ENCODE data around the gene ASTN2.

ASTN2 gene

DNA sequence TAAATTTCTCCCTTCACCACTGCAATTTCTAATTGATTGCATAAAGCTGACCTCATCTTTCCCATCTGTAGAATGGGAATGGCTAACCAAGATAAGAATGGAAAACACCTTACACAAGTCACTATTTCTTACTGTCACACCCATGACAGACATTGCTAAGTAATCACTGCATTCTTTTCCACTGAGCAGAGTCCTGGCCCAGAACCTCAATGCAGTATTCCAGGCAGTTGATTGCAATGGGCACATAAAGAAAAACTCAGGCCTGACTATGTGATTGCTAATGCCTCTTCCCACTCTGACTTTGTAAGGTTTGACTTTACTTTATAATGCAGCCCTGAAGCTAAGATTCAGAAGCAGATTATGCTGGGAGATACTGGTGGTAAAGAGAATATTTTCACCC, 698.4 kb downstream of the ASTN2 start:
- no peaks in the 10 kb centered on the region for H3K4me1 Mint-ChIP-seq (ENCODE audit: low read depth in 2 of 2)
- no peak for DNase-seq
- peaks cover 0 to 7% of the 10 kb centered on the region in 2 donors for H3K27me3 Mint-ChIP-seq
- no peak overlapping the region for H3K4me3 Mint-ChIP-seq
- no peak for ATAC-seq (replicated peaks)
- no peaks in the 10 kb centered on the region for H3K9me3 Mint-ChIP-seq
- H3K36me3 Mint-ChIP-seq (ENCODE audit: insufficient read depth) = no peaks in the 10 kb centered on the region
- no peak overlapping the region for H3K27ac Mint-ChIP-seq

DNA sequence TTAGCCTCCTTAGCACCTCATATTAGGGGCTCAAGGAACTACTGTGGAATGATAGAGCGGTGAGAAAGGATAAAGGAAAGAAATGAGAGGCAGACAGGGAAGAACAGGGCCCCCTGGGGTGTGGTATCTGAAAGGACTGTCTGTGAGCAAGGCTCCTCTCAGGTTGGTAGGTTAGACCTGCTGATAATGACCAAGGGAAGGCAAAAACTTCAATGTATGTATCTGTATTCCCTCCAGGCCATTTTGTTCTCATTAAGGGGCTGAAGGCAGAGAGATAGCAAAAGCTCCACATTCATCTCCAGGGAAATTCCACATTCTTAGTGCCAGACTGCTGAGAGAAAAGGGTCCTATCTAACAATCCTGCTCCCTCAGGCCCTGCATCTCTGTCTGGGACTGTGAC, 699.1 kb downstream of the ASTN2 start:
- H3K27me3 Mint-ChIP-seq = peaks cover 0 to 7% of the 10 kb centered on the region in 2 donors
- H3K4me1 Mint-ChIP-seq (ENCODE audit: low read depth in 2 of 2) = no peaks in the 10 kb centered on the region
- ATAC-seq (replicated peaks) (no peak), DNase-seq (no peak)
- no peaks in the 10 kb centered on the region for H3K36me3 Mint-ChIP-seq (ENCODE audit: insufficient read depth)
- no peak overlapping the region for H3K27ac Mint-ChIP-seq
- no peaks in the 10 kb centered on the region for H3K9me3 Mint-ChIP-seq
- H3K4me3 Mint-ChIP-seq = no peak overlapping the region

DNA sequence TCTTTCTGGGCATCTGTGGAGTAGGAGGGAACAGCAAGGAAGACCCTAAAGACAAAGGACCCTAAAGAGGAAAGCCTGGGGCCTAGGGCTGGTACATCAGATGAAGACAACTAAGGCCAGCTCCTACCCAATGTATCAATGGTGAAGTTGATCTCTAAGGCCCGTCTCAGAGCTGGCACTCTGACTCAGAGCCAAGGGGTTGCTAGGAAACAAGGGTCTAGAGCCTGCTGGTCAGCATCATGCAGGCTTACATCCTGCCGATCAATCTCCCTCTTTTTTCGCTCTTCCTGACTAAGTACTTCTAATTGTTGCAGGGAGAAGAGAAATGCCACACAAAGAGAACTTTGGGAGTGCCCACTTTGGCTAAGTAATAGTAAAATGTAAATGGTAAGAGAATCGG, 701.6 kb downstream of the ASTN2 start:
- Mint-ChIP-seq H3K27me3 (no peaks in the 10 kb centered on the region), H3K4me3 (no peak overlapping the region), H3K4me1 (ENCODE audit: low read depth in 2 of 2) (peaks cover 0 to 4% of the 10 kb centered on the region in 2 donors), H3K27ac (no peak overlapping the region), H3K36me3 (ENCODE audit: insufficient read depth) (no peaks in the 10 kb centered on the region), H3K9me3 (no peaks in the 10 kb centered on the region)
- ATAC-seq (replicated peaks) (no peak), DNase-seq (no peak)

DNA sequence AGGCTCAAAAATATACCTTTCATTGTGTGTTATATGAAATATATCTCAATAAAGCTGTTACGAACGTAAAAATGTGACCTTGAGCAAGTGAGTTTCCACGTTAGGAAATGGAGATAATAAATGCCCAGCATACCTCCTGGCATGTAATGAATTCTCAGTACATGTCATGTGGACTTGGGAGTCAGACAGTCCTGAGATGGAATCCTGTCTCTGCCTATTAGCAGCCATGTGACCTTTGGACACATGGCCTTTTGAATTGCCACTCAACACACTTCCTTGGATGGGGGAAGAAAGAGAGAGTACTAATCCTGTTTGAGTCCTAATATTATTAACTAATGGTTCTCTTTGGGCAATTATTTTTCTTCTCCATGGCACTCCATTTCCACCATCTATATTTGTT, 702.1 kb downstream of the ASTN2 start:
- H3K9me3 Mint-ChIP-seq = no peaks in the 10 kb centered on the region
- ATAC-seq (replicated peaks) (no peak), DNase-seq (no peak)
- no peak overlapping the region for H3K27ac Mint-ChIP-seq
- no peaks in the 10 kb centered on the region for H3K36me3 Mint-ChIP-seq (ENCODE audit: insufficient read depth)
- H3K4me3 Mint-ChIP-seq = no peak overlapping the region
- no peaks in the 10 kb centered on the region for H3K27me3 Mint-ChIP-seq
- H3K4me1 Mint-ChIP-seq (ENCODE audit: low read depth in 2 of 2) = peaks cover 0 to 4% of the 10 kb centered on the region in 2 donors

DNA sequence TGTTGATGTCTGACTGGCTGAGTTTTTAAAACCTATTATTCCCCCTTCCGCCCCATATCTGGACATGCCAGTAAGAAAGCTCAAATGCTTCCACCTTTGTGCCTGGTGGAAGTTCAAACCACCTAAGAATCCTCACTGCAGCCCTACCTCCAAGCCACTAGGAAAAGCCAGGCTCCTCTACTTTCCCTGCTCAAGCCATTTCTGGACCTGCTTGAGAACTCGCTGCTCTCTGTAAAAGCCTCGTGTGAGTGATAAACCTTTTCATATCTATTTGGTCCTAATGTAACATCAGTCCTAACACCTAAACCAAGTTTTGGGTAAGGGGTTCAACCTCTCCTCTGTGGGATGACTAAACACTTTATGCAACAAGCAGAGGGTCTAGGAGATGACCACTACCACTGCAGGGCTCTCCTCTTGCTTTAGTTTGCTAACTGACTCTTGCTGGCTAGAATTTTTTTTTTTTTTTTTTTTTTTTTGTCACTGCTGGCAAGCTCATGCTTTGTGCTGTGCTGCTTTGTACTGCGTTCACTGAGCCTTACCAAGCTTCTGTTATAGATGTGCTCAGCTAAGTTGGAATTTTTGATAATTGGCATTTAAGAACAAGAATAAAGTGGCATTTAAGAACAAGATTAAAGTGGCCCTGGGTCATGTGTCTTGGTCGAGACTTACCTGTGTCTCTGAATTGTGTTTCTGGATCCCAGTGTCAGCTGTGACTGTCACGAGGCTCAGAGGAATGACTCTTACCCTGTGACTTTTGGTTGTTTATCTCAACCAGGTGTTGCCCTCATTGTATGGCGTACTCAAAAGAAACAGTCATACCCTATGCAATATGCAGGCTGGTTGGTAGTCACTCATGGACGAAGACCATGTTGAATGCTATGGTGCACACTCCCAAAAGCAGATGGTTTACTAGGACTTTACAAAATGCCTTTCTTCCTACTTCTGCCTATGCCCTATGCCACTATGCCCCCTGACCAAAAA, 708.3 kb downstream of the ASTN2 start:
- no peak for ATAC-seq (replicated peaks)
- H3K27ac Mint-ChIP-seq = no peak overlapping the region
- no peaks in the 10 kb centered on the region for H3K27me3 Mint-ChIP-seq
- H3K4me1 Mint-ChIP-seq (ENCODE audit: low read depth in 2 of 2) = peaks cover 6 to 9% of the 10 kb centered on the region in 2 donors
- H3K4me3 Mint-ChIP-seq = no peak overlapping the region
- no peaks in the 10 kb centered on the region for H3K36me3 Mint-ChIP-seq (ENCODE audit: insufficient read depth)
- no peak for DNase-seq
- H3K9me3 Mint-ChIP-seq = no peaks in the 10 kb centered on the region

DNA sequence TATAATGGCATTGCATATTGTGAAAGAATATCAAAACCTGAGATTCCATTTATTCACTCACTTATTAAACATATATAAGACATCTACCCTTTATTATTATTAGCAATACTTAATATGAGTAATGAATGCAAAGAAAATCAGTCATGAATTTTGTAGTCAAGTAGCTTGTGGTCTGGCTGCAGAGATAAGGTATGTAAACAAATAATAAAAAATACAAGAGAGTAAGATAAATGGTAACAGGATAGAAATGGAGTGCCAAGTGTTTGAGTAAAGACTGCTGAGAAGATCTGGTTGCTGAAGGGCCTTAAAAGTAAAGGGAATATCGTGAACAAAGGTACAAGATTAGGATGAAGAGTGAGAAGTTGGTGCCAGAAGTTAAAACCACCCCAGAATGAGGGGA, 709.3 kb downstream of the ASTN2 start:
- H3K4me1 Mint-ChIP-seq (ENCODE audit: low read depth in 2 of 2) = peaks cover 14 to 20% of the 10 kb centered on the region in 2 donors
- peaks cover 3% of the 10 kb centered on the region for H3K36me3 Mint-ChIP-seq (ENCODE audit: insufficient read depth)
- DNase-seq (no peak), ATAC-seq (replicated peaks) (no peak)
- no peak overlapping the region for H3K27ac Mint-ChIP-seq
- H3K9me3 Mint-ChIP-seq = no peaks in the 10 kb centered on the region
- H3K4me3 Mint-ChIP-seq = no peak overlapping the region
- H3K27me3 Mint-ChIP-seq = no peaks in the 10 kb centered on the region

DNA sequence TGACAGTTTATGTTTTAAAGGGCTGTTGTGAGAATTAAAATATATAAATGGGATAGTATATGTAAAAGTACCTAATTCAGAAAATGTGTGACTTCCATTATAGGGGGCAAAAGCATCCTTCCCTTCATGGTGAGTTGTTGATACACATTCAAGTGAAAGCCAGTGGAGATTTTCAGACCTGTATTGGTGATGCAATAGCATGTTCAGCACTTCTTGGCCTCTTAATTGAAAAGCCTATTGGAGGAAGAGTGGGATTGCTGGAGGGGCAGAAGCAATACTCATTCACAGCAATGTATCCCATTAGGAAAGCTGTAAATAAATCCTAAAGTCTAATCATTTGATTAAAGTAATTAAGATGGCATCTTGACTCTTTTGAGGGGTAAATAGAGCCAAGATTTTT, 710.4 kb downstream of the ASTN2 start:
- Mint-ChIP-seq H3K4me3 (no peak overlapping the region), H3K27me3 (no peaks in the 10 kb centered on the region), H3K36me3 (ENCODE audit: insufficient read depth) (peaks cover 3% of the 10 kb centered on the region), H3K9me3 (no peaks in the 10 kb centered on the region), H3K27ac (no peak overlapping the region), H3K4me1 (ENCODE audit: low read depth in 2 of 2) (peaks cover 13 to 28% of the 10 kb centered on the region in 2 donors)
- DNase-seq = no peak
- ATAC-seq (replicated peaks) = no peak

DNA sequence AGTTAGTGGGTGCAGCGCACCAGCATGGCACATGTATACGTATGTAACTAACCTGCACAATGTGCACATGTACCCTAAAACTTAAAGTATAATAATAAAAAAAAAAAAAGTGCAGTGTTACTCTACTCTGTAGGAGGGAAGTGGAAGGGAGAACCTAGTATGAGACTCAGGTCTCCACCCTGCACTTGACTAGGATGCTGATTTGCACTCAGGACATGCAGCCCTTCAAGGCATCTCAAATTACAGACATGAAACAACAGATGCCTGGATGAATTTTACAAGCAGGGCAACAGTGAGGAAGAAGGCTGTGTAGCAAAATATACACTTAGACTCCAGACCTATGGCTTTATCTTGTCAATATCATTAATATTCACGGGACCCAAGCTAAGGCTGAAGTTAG, 711.2 kb downstream of the ASTN2 start:
- Mint-ChIP-seq H3K27ac (no peak overlapping the region), H3K27me3 (no peaks in the 10 kb centered on the region), H3K4me3 (no peak overlapping the region), H3K4me1 (ENCODE audit: low read depth in 2 of 2) (peaks cover 14 to 28% of the 10 kb centered on the region in 2 donors), H3K9me3 (no peaks in the 10 kb centered on the region), H3K36me3 (ENCODE audit: insufficient read depth) (peaks cover 10% of the 10 kb centered on the region)
- no peak for DNase-seq
- ATAC-seq (replicated peaks) = no peak

DNA sequence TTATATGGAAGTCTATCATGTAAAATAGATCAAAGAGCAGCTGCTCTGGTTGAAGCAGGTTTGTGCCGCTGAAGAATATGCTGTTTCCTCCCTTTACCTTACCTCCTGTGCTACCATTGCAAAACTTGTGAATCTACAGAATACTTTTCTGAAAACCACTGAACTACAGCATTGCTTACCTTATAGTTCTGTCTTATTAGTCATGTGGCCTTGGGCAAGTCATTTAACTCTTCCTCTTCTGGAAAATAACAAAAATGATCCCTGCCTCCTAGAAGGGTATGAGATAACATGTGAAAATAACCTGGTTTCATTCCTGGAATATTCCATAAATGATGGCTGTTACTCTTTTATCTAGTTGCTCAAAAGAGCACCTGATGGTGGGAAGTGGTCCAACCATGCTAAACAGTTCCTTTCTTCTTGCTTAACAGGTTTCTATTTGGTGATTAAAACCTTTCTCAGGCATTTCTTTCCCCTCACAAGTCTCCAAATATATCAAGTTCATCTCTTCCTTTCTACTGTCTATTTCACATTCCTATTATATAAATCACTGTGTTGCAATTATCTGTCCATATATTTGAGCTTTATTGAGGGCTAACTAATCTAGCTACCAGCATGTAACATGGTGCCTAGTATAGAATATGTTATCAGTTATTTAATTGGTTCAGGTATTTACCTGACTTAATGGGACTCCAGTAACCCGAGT, 712.8 kb downstream of the ASTN2 start:
- Mint-ChIP-seq H3K27me3 (no peaks in the 10 kb centered on the region), H3K9me3 (no peaks in the 10 kb centered on the region), H3K36me3 (ENCODE audit: insufficient read depth) (peaks cover 22% of the 10 kb centered on the region), H3K4me1 (ENCODE audit: low read depth in 2 of 2) (peaks cover 21 to 34% of the 10 kb centered on the region in 2 donors), H3K4me3 (no peak overlapping the region), H3K27ac (peak overlapping the region; percentile 17 to 32)
- DNase-seq (no peak), ATAC-seq (replicated peaks) (no peak)

DNA sequence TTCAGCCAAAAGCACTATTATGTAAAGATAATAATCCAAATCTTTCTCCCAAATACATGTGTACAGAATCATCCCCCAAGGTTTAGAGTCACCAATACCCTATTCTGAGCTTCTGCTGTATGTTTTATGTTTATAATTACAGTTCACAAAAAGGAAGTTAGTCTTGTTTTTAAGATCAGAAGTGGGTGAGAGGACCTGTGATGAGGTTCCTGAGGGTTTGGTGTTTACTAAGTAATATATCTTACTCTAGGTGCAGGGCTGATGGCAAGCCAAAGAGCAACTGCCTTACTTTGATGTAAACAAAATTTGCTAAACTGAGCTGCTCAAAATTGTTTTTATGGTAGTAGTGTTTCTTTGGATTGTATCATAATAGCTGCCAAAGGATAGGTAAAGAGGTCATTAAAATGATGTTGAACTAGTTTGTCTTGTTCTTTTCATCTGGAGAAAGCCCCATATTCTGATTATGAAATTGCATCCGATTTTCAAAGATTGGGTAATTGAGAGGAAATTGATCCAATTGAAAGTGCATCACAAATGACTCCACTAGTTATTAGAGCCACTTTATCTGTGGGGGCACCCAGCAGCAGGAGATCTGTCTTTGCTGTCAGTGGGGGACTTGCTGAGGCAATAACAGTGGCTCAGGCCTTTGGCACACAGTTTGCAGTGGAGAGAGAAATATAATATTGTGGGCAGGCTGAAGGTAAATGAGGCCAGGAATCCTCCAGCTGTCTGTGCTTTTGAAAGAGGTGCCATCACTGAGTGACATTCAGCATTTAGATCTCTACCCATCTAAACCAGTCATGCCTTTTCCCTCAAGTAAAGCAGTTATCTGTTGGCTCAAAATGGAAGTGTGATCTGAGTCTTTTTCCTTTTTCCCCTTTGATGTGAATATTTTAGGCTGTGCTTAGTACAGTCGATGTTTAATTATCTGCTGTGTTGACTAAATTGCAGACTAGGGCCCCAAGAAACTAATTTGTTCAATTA, 713.7 kb downstream of the ASTN2 start:
- no peaks in the 10 kb centered on the region for H3K9me3 Mint-ChIP-seq
- no peak for DNase-seq
- ATAC-seq (replicated peaks) = no peak
- H3K4me1 Mint-ChIP-seq (ENCODE audit: low read depth in 2 of 2) = peaks cover 21 to 38% of the 10 kb centered on the region in 2 donors
- no peaks in the 10 kb centered on the region for H3K27me3 Mint-ChIP-seq
- H3K27ac Mint-ChIP-seq = peak overlapping the region; percentile 17 to 32
- peaks cover 22% of the 10 kb centered on the region for H3K36me3 Mint-ChIP-seq (ENCODE audit: insufficient read depth)
- no peak overlapping the region for H3K4me3 Mint-ChIP-seq

DNA sequence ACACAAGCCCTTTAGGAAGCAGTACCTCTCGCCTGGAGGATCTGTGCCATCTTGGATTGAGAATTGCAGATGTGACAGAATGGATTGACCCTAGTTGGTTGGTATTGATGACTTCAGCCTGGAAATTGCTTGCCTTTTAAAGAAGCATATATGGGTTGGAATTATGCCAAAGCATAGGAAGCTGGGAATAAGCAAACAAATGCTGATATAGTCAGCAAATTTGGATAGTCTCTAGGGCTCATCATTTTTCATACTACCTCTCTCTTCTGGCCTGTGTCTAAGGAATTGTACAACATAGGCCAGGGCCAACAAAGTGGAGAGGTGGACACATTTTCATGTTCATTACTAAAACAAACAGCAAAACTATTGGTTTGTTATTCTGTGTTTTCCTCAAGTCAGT, 714.6 kb downstream of the ASTN2 start:
- peaks cover 22% of the 10 kb centered on the region for H3K36me3 Mint-ChIP-seq (ENCODE audit: insufficient read depth)
- no peaks in the 10 kb centered on the region for H3K27me3 Mint-ChIP-seq
- ATAC-seq (replicated peaks) = no peak
- H3K9me3 Mint-ChIP-seq = no peaks in the 10 kb centered on the region
- H3K4me3 Mint-ChIP-seq = no peak overlapping the region
- H3K4me1 Mint-ChIP-seq (ENCODE audit: low read depth in 2 of 2) = peaks cover 27 to 47% of the 10 kb centered on the region in 2 donors
- H3K27ac Mint-ChIP-seq = no peak overlapping the region
- no peak for DNase-seq

DNA sequence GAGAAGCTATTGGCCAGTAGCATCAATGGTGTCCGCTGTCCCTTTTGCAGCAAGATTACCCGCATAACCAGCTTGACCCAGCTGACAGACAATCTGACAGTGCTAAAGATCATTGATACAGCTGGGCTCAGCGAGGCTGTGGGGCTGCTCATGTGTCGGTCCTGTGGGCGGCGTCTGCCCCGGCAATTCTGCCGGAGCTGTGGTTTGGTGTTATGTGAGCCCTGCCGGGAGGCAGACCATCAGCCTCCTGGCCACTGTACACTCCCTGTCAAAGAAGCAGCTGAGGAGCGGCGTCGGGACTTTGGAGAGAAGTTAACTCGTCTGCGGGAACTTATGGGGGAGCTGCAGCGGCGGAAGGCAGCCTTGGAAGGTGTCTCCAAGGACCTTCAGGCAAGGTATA, 717.0 kb downstream of the ASTN2 start:
- H3K27me3 Mint-ChIP-seq = no peaks in the 10 kb centered on the region
- H3K4me1 Mint-ChIP-seq (ENCODE audit: low read depth in 2 of 2) = peaks cover 34 to 52% of the 10 kb centered on the region in 2 donors
- no peak for DNase-seq
- no peak overlapping the region for H3K4me3 Mint-ChIP-seq
- H3K27ac Mint-ChIP-seq = no peak overlapping the region
- no peak for ATAC-seq (replicated peaks)
- H3K9me3 Mint-ChIP-seq = no peaks in the 10 kb centered on the region
- H3K36me3 Mint-ChIP-seq (ENCODE audit: insufficient read depth) = peaks cover 22% of the 10 kb centered on the region

DNA sequence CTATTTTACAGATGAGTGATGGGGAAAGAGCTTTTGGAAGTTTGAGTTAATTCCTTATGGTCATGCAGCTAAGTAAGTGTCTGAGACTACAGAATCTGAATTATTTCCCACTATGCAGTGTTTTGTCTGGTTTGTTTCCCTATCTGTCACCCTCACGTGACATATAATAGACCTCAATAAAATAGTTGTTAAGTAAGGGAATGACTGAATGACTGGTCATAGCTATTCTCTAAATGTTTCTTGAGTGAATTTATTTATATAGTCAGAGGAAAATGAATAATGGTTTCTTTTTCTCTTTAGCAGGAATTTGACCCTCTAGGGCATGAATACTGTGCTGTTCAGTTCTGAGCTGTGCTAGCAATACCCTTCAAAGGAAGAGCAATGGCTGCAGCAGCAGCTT, 717.5 kb downstream of the ASTN2 start:
- H3K9me3 Mint-ChIP-seq = no peaks in the 10 kb centered on the region
- peak overlapping the region in 1 of 2 donors; percentile 0 for H3K27ac Mint-ChIP-seq
- no peak for ATAC-seq (replicated peaks)
- no peaks in the 10 kb centered on the region for H3K27me3 Mint-ChIP-seq
- DNase-seq = no peak
- peaks cover 22% of the 10 kb centered on the region for H3K36me3 Mint-ChIP-seq (ENCODE audit: insufficient read depth)
- H3K4me1 Mint-ChIP-seq (ENCODE audit: low read depth in 2 of 2) = peaks cover 37 to 55% of the 10 kb centered on the region in 2 donors
- no peak overlapping the region for H3K4me3 Mint-ChIP-seq
